IMR-90 (cell line): ENCODE measurements around the gene SPATA31D3. TPM values are rescaled to one million over a fixed set of nuclear protein-coding genes. Genes with fewer than 3 reads are reported as not detected.
"Not testable (repeated sequence)": the region's sequence is repeated elsewhere in the genome, so short reads cannot be mapped to it uniquely, and the experiment has no call there.

Experiments
- ATAC-seq: fragments of 200-7000 bp; cut with Tn5 transposase; 2 replicates; pipeline ENCODE4 v1.9.1; 2020; ENCODE audit warnings: low read depth, mild to moderate bottlenecking, moderate library complexity
- BruUV-seq: library from RNA; stranded (reverse); fragments of 400-500 nt; replicated peaks from 2 replicates; lab custom pipeline; 2021; lab: Mats Ljungman, UMichigan
- CTCF ChIA-PET: fragments of 300-600 bp; formaldehyde crosslinking; extraction: SDS; loops from one replicate; lab custom pipeline; 2021; ENCODE audit warnings: antibody characterized with exemption; lab: Yijun Ruan, JAX
- POLR2A ChIA-PET: fragments of 300-600 bp; sonication (Branson Sonifier 250); formaldehyde crosslinking; loops from one replicate; lab custom pipeline; 2022; ENCODE audit warnings: antibody characterized with exemption; ENCODE audit not compliant: unreplicated experiment; lab: Charles Lee
- DNase-seq: peaks from one replicate; pipeline ENCODE4 v3.0.0; 2013
- H2AFZ ChIP-seq: replicated peaks from 2 replicates; pipeline ENCODE3; 2013; ENCODE audit warnings: low read length, mild to moderate bottlenecking; ENCODE audit not compliant: poor library complexity
- H2AK5ac ChIP-seq: 2 replicates; pipeline ENCODE4 v1.6.1; 2013; ENCODE audit warnings: low read depth, low read length, inconsistent platforms
- H2AK9ac ChIP-seq: replicated peaks from 2 replicates; pipeline ENCODE3; 2013; ENCODE audit warnings: mild to moderate bottlenecking, low read depth, low read length, moderate library complexity; ENCODE audit not compliant: poor library complexity
- H2BK120ac ChIP-seq: 2 replicates; pipeline ENCODE4 v1.6.1; 2013; ENCODE audit warnings: low read depth, low read length, inconsistent platforms
- H2BK15ac ChIP-seq: 3 replicates; pipeline ENCODE4 v1.6.1; 2013; ENCODE audit warnings: low read depth, low read length, inconsistent platforms
- H2BK20ac ChIP-seq: 2 replicates; pipeline ENCODE4 v1.6.1; 2013; ENCODE audit warnings: low read depth, mild to moderate bottlenecking, inconsistent platforms, low read length, moderate library complexity
- H2BK5ac ChIP-seq: 2 replicates; pipeline ENCODE4 v1.6.1; 2013; ENCODE audit warnings: mild to moderate bottlenecking, low read depth, low read length, inconsistent platforms; ENCODE audit not compliant: poor library complexity, severe bottlenecking
- H3K14ac ChIP-seq: replicated peaks from 2 replicates; pipeline ENCODE4 v1.6.1; 2013; ENCODE audit warnings: low read depth, low read length, inconsistent platforms
- H3K18ac ChIP-seq: 2 replicates; pipeline ENCODE4 v1.6.1; 2013; ENCODE audit warnings: low read depth, low read length, control low read depth
- H3K23ac ChIP-seq: 2 replicates; pipeline ENCODE4 v1.6.1; 2013; ENCODE audit warnings: low read depth, low read length, inconsistent platforms
- H3K27ac ChIP-seq: 2 replicates; pipeline ENCODE4 v1.5.1; 2013; ENCODE audit warnings: mild to moderate bottlenecking, control low read depth, low read length; ENCODE audit not compliant: insufficient read depth
- H3K27me3 ChIP-seq: 2 replicates; pipeline ENCODE4 v1.6.1; 2013; ENCODE audit warnings: low read length; ENCODE audit not compliant: control insufficient read depth, insufficient read depth
- H3K36me3 ChIP-seq: 2 replicates; pipeline ENCODE4 v1.6.1; 2013; ENCODE audit warnings: low read length, mixed read lengths; ENCODE audit not compliant: control insufficient read depth, insufficient read depth
- H3K4ac ChIP-seq: 2 replicates; pipeline ENCODE4 v1.6.1; 2013; ENCODE audit warnings: low read depth, low read length, inconsistent platforms
- H3K4me1 ChIP-seq: 2 replicates; pipeline ENCODE4 v1.6.1; 2013; ENCODE audit warnings: low read length, mixed read lengths; ENCODE audit not compliant: control insufficient read depth, insufficient read depth
- H3K4me2 ChIP-seq: 2 replicates; pipeline ENCODE4 v1.6.1; 2013; ENCODE audit warnings: low read depth, mild to moderate bottlenecking, control low read depth, low read length, moderate library complexity
- H3K4me3 ChIP-seq: 2 replicates; pipeline ENCODE4 v1.5.1; 2013; ENCODE audit warnings: low read depth, mild to moderate bottlenecking, control low read depth, low read length, moderate library complexity; ENCODE audit not compliant: insufficient read depth
- H3K56ac ChIP-seq: 2 replicates; pipeline ENCODE4 v1.6.1; 2013; ENCODE audit warnings: low read length, inconsistent platforms; ENCODE audit not compliant: insufficient read depth; ENCODE audit errors: extremely low read depth
- H3K79me1 ChIP-seq, 2 experiments: 2 replicates each; pipeline ENCODE4 v1.6.1; 2013; ENCODE audit warnings: low read length in 2 of 2, inconsistent platforms in 1 of 2, low read depth in 1 of 2
- H3K9ac ChIP-seq: 2 replicates; pipeline ENCODE4 v1.6.1; 2013; ENCODE audit warnings: low read depth, low read length, control low read depth
- H3K9me1 ChIP-seq: 2 replicates; pipeline ENCODE4 v1.6.1; 2013; ENCODE audit warnings: low read length, inconsistent platforms; ENCODE audit not compliant: insufficient read depth
- H3K9me3 ChIP-seq: 2 replicates; pipeline ENCODE4 v1.6.1; 2013; ENCODE audit warnings: low read length; ENCODE audit not compliant: control insufficient read depth, insufficient read depth
- H4K20me1 ChIP-seq: 2 replicates; pipeline ENCODE4 v1.6.1; 2013; ENCODE audit warnings: low read length, inconsistent platforms; ENCODE audit not compliant: insufficient read depth
- H4K5ac ChIP-seq: 2 replicates; pipeline ENCODE4 v1.6.1; 2013; ENCODE audit warnings: mild to moderate bottlenecking, low read depth, low read length, control low read depth
- H4K8ac ChIP-seq, 2 experiments: 2 replicates each; pipeline ENCODE4 v1.6.1; 2013; ENCODE audit warnings: low read depth in 2 of 2, low read length in 2 of 2, control low read depth in 1 of 2, inconsistent platforms in 1 of 2
- H4K91ac ChIP-seq: 2 replicates; pipeline ENCODE4 v1.6.1; 2013; ENCODE audit warnings: low read depth, low read length, inconsistent platforms; ENCODE audit not compliant: insufficient read depth
- CHD1 ChIP-seq: IDR thresholded peaks from 2 replicates; pipeline ENCODE4 v1.6.1; 2012; ENCODE audit warnings: low read depth, low read length, improper control_type of control experiment
- MAFK ChIP-seq: IDR thresholded peaks from 2 replicates; pipeline ENCODE4 v1.6.1; 2012; ENCODE audit warnings: low read depth, low read length, improper control_type of control experiment
- MAZ ChIP-seq: IDR thresholded peaks from 2 replicates; pipeline ENCODE4 v1.6.1; 2012; ENCODE audit warnings: low read depth, mild to moderate bottlenecking, low read length, improper control_type of control experiment, moderate library complexity, borderline replicate concordance
- MXI1 ChIP-seq: IDR thresholded peaks from 2 replicates; pipeline ENCODE4 v1.6.1; 2012; ENCODE audit warnings: low read depth, mild to moderate bottlenecking, low read length, moderate library complexity, borderline replicate concordance
- NFE2L2 ChIP-seq: fragments of 150-350 bp; IDR thresholded peaks from 2 replicates; pipeline ENCODE4 v1.6.1; 2016; ENCODE audit warnings: low read depth, mild to moderate bottlenecking, low read length
- RAD21 ChIP-seq: IDR thresholded peaks from 2 replicates; pipeline ENCODE4 v1.6.1; 2012; ENCODE audit warnings: low read length, improper control_type of control experiment
- RCOR1 ChIP-seq: IDR thresholded peaks from 2 replicates; pipeline ENCODE4 v1.6.1; 2012; ENCODE audit warnings: mild to moderate bottlenecking, low read length, improper control_type of control experiment; ENCODE audit not compliant: insufficient replicate concordance
- RFX5 ChIP-seq: IDR thresholded peaks from 2 replicates; pipeline ENCODE4 v1.8.0; 2012; ENCODE audit warnings: low read depth, mild to moderate bottlenecking, low read length, moderate library complexity
- WGBS, 2 experiments: methylation state at CpG; one replicate each; pipeline versions ENCODE4 v1.1.5 to v1.1.7; 2013; ENCODE audit warnings: missing lambda C conversion rate in 2 of 2; ENCODE audit not compliant: insufficient read length in 1 of 2; ENCODE audit errors: extremely low coverage in 2 of 2; 5-methylcytosine and 5-hydroxymethylcytosine counted together
- dilution Hi-C: fragments of 300-500 bp; cut with HindIII; formaldehyde crosslinking; loops from one replicate; pipeline ENCODE4 v1.14.3; 2018; ENCODE audit warnings: low sequenced_read_pairs; ENCODE audit not compliant: unreplicated experiment
- in situ Hi-C: fragments of 300-500 bp; cut with MboI; formaldehyde crosslinking; loops from 3 replicates; pipeline ENCODE4 v1.14.3; 2019; ENCODE audit warnings: low sequenced_read_pairs, inconsistent platforms, mixed read lengths
- intact Hi-C: fragments of 100-400 bp; cut with micrococcal nuclease; formaldehyde crosslinking; loops from 2 replicates; pipeline ENCODE4 v1.10.0; 2022
- polyA plus RNA-seq, 3 experiments: library from polyadenylated mRNA; depleted of rRNA; stranded (reverse); fragments of >200 nt; gene quantifications; 2 replicates each; pipeline ENCODE4 v1.2.3, GENCODE V29; 2012; ENCODE audit warnings: low replicate concordance in 1 of 3
- total RNA-seq: library from RNA; depleted of rRNA; stranded (reverse); fragments of >200 nt; gene quantifications from 2 replicates; pipeline ENCODE4 v1.2.3, GENCODE V29; 2012
- TF ChIP-seq, protein P1 (sequence below): fragments of 150-350 bp; IDR thresholded peaks from 2 replicates; pipeline ENCODE4 v1.6.1; 2016; ENCODE audit warnings: low read depth, mild to moderate bottlenecking, low read length, moderate library complexity, borderline replicate concordance

Gene SPATA31D3
- total and polyA plus RNA-seq, 2 of the 4 experiments (the other 2 are of a cell fraction): not detected

DNA sequence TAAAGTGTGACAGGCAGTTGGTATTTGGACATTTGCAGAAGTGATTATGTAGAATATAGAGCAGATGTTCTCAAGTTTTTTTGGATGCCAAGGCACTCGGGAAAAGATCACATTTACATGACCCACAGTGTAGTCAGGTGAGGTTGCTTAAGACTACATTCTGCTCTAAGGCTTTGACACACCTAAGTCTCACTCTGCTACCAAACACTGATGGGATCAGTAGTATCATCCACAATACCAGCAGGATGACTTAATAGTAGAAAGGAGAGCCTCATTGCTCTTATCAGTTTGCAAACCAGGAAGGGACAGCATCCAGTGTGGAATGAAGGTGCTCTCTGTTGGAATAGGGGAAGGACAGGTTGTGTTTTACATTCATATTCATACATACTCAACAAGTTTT is 42.8 kb downstream of the SPATA31D3 start:
- Histone ChIP-seq H4K20me1 (no peaks in the 10 kb centered on the region), H2AK9ac (no peak overlapping the region), H2BK120ac (no peak overlapping the region), H3K9me3 (no peaks in the 10 kb centered on the region), H3K14ac (no peak overlapping the region), H4K91ac (no peak overlapping the region), H3K27me3 (peaks cover 2% of the 10 kb centered on the region), H3K79me1 (no peaks in the 10 kb centered on the region), H2AFZ (no peak overlapping the region), H2BK15ac (no peak overlapping the region), H3K4me2 (no peak overlapping the region), H3K23ac (no peak overlapping the region), H3K4ac (no peak overlapping the region), H3K4me1 (no peaks in the 10 kb centered on the region; the same call in 1 of the 2 replicates), H4K8ac (no peak overlapping the region), H3K27ac (no peak overlapping the region), H3K56ac (no peak overlapping the region), H2BK5ac (no peak overlapping the region), H3K4me3 (no peak overlapping the region), H2AK5ac (no peak overlapping the region), H3K9ac (no peak overlapping the region), H3K9me1 (no peaks in the 10 kb centered on the region), H3K36me3 (no peaks in the 10 kb centered on the region), H4K5ac (no peak overlapping the region), H3K18ac (no peak overlapping the region; the same call in 1 of the 2 replicates), H2BK20ac (no peak overlapping the region)
- TF ChIP-seq RCOR1 (no peak), MAZ (no peak), RFX5 (no peak), MXI1 (no peak), MAFK (no peak), NFE2L2 (no peak), CHD1 (no peak), RAD21 (no peak)
- TF ChIP-seq, protein P1, sequence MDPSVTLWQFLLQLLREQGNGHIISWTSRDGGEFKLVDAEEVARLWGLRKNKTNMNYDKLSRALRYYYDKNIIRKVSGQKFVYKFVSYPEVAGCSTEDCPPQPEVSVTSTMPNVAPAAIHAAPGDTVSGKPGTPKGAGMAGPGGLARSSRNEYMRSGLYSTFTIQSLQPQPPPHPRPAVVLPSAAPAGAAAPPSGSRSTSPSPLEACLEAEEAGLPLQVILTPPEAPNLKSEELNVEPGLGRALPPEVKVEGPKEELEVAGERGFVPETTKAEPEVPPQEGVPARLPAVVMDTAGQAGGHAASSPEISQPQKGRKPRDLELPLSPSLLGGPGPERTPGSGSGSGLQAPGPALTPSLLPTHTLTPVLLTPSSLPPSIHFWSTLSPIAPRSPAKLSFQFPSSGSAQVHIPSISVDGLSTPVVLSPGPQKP: no peak
- intact Hi-C loops (no loop called here), in situ Hi-C loops (no loop called here), dilution Hi-C loops (no loop called here)
- no TSS peak for BruUV-seq
- no peak for ATAC-seq
- no CpG with 5 or more reads among the region's 1 CpG for WGBS, 2 experiments
- no peak for DNase-seq
- CTCF ChIA-PET: no interaction called here
- POLR2A ChIA-PET: no interaction called here

DNA sequence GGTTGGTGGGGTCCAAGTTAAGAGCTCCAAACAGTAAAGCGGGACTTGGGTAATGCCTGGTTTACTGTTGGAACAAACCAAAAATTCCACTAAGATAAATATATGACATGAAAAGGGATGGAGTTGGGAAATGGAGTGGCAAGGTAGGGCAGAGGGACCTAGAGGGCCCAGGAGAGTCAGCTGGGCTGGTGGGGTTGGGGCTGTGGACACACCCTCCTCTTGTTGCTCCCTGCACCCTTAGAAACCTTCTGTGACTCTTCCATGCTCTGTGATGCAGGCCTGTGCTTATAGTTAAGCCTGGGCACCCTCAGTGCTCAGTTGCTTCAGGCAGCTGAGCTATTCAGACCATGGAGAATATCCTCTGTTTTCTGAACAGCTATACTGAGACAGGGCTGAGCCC is 45.2 kb downstream of the SPATA31D3 start, which contains the start of gene SPATA31D1:
TSS of gene SPATA31D1 (plus strand) at position 301 of the 400 bp plus-strand sequence. CDS start at position 348, 47 bp downstream.
- H3K9me3 ChIP-seq, H3K79me1 ChIP-seq, H4K20me1 ChIP-seq, H3K36me3 ChIP-seq, in situ Hi-C loops, H3K4me2 ChIP-seq, H4K5ac ChIP-seq, H3K9ac ChIP-seq, CTCF ChIA-PET, ATAC-seq, dilution Hi-C loops, H4K8ac ChIP-seq, H2AK9ac ChIP-seq, H4K91ac ChIP-seq, DNase-seq, H2BK20ac ChIP-seq, H2AK5ac ChIP-seq, H3K23ac ChIP-seq, H3K27me3 ChIP-seq, H3K4me3 ChIP-seq, H3K4ac ChIP-seq, H3K14ac ChIP-seq, POLR2A ChIA-PET, H3K18ac ChIP-seq, H3K9me1 ChIP-seq, H2AFZ ChIP-seq, H2BK15ac ChIP-seq, BruUV-seq, H2BK5ac ChIP-seq, H3K56ac ChIP-seq, H3K27ac ChIP-seq, H2BK120ac ChIP-seq, intact Hi-C loops, H3K4me1 ChIP-seq: not testable (repeated sequence)
- WGBS, 2 experiments: no CpG with 5 or more reads among the region's 1 CpG
